ENCODE data around the gene ADAMTS2. TPM values are rescaled to one million over a fixed set of nuclear protein-coding genes. Genes with fewer than 3 reads are reported as not detected.
A peak's percentile ranks its signal among the peaks of the same experiment; 100 is the strongest.

Gene ADAMTS2
- total RNA-seq, 1 experiment from 2014 or later: not detected

- DNase-seq: no peak
- no peaks in the 10 kb centered on the region for H3K9me2 ChIP-seq (replicated peaks; ENCODE audit: low read length)
- no peak overlapping the region for H2AFZ ChIP-seq (ENCODE audit: low read length)
- no peak overlapping the region for H3K4me2 ChIP-seq (ENCODE audit: low read length)
- no TSS peak for BruUV-seq (replicated peaks)
- H3K4me3 ChIP-seq (ENCODE audit: low read length): no peak overlapping the region
- TF ChIP-seq EZH2phosphoT487 (IDR thresholded peaks at IDR 0.05; ENCODE audit: borderline replicate concordance, low read length) (no peak), CTCF (conservative IDR thresholded peaks at IDR 0.05; ENCODE audit: low read depth, low read length) (no peak), EZH2 (IDR thresholded peaks at IDR 0.05; ENCODE audit: low read length, unreplicated experiment) (no peak)
- no peaks in the 10 kb centered on the region for H3K9me3 ChIP-seq (ENCODE audit: low read length)
- H3K36me3 ChIP-seq (ENCODE audit: low read depth, low read length): no peaks in the 10 kb centered on the region
- no peak for ATAC-seq
- ChIA-PET POLR2A (ENCODE audit: unreplicated experiment) (no interaction called here), CTCF (no interaction called here)
- H3K27ac ChIP-seq (ENCODE audit: low read length): no peak overlapping the region
- H3K4me1 ChIP-seq (ENCODE audit: insufficient read depth, low read length): no peaks in the 10 kb centered on the region
- H3F3A ChIP-seq (ENCODE audit: low read length, unreplicated experiment): no peaks in the 10 kb centered on the region
- H3K9ac ChIP-seq (ENCODE audit: low read length): no peak overlapping the region
- intact Hi-C loops (cut with micrococcal nuclease): no loop called here
- no peaks in the 10 kb centered on the region for H4K20me1 ChIP-seq (ENCODE audit: low read length)
- no peaks in the 10 kb centered on the region for H3K79me2 ChIP-seq (ENCODE audit: low read length)
- no peaks in the 10 kb centered on the region for H3K27me3 ChIP-seq (ENCODE audit: low read length)
Measured at GRCh38 chr5:179120421-179120861, 224.8 kb downstream of the ADAMTS2 start.

GRCh38 chr5:179119415-179120170 lies 225.7 kb downstream of the ADAMTS2 start:
- Histone ChIP-seq H3F3A (ENCODE audit: low read length, unreplicated experiment) (no peaks in the 10 kb centered on the region), H2AFZ (ENCODE audit: low read length) (no peak overlapping the region), H3K27me3 (ENCODE audit: low read length) (no peaks in the 10 kb centered on the region), H3K9ac (ENCODE audit: low read length) (no peak overlapping the region), H3K9me2 (replicated peaks; ENCODE audit: low read length) (no peaks in the 10 kb centered on the region), H3K4me3 (ENCODE audit: low read length) (no peak overlapping the region), H3K4me1 (ENCODE audit: insufficient read depth, low read length) (no peaks in the 10 kb centered on the region), H3K4me2 (ENCODE audit: low read length) (no peak overlapping the region), H3K79me2 (ENCODE audit: low read length) (no peaks in the 10 kb centered on the region), H4K20me1 (ENCODE audit: low read length) (no peaks in the 10 kb centered on the region), H3K36me3 (ENCODE audit: low read depth, low read length) (no peaks in the 10 kb centered on the region), H3K27ac (ENCODE audit: low read length) (no peak overlapping the region), H3K9me3 (ENCODE audit: low read length) (no peaks in the 10 kb centered on the region)
- TF ChIP-seq EZH2phosphoT487 (IDR thresholded peaks at IDR 0.05; ENCODE audit: borderline replicate concordance, low read length): no peak
- TF ChIP-seq EZH2 (IDR thresholded peaks at IDR 0.05; ENCODE audit: low read length, unreplicated experiment): no peak
- no peak for TF ChIP-seq CTCF (conservative IDR thresholded peaks at IDR 0.05; ENCODE audit: low read depth, low read length)
- no peak for DNase-seq
- ATAC-seq: no peak
- BruUV-seq (replicated peaks): no TSS peak
- CTCF ChIA-PET: no interaction called here
- POLR2A ChIA-PET (ENCODE audit: unreplicated experiment): no interaction called here
- intact Hi-C loops (cut with micrococcal nuclease): no loop called here

GRCh38 chr5:179118756-179119414 lies 226.4 kb downstream of the ADAMTS2 start:
- no peaks in the 10 kb centered on the region for H4K20me1 ChIP-seq (ENCODE audit: low read length)
- H3K4me1 ChIP-seq (ENCODE audit: insufficient read depth, low read length): no peaks in the 10 kb centered on the region
- no peak overlapping the region for H2AFZ ChIP-seq (ENCODE audit: low read length)
- H3K27me3 ChIP-seq (ENCODE audit: low read length): no peaks in the 10 kb centered on the region
- H3K4me2 ChIP-seq (ENCODE audit: low read length): no peak overlapping the region
- H3K9me3 ChIP-seq (ENCODE audit: low read length): no peaks in the 10 kb centered on the region
- H3K9ac ChIP-seq (ENCODE audit: low read length): no peak overlapping the region
- H3K9me2 ChIP-seq (replicated peaks; ENCODE audit: low read length): no peaks in the 10 kb centered on the region
- no peaks in the 10 kb centered on the region for H3F3A ChIP-seq (ENCODE audit: low read length, unreplicated experiment)
- BruUV-seq (replicated peaks): no TSS peak
- H3K4me3 ChIP-seq (ENCODE audit: low read length): no peak overlapping the region
- DNase-seq (no peak), ATAC-seq (peak; percentile 13; the same call in 1 of the 2 replicates)
- CTCF ChIA-PET: no interaction called here
- POLR2A ChIA-PET (ENCODE audit: unreplicated experiment): no interaction called here
- TF ChIP-seq EZH2phosphoT487 (IDR thresholded peaks at IDR 0.05; ENCODE audit: borderline replicate concordance, low read length): no peak
- TF ChIP-seq EZH2 (IDR thresholded peaks at IDR 0.05; ENCODE audit: low read length, unreplicated experiment): no peak
- no peak for TF ChIP-seq CTCF (conservative IDR thresholded peaks at IDR 0.05; ENCODE audit: low read depth, low read length)
- H3K36me3 ChIP-seq (ENCODE audit: low read depth, low read length): no peaks in the 10 kb centered on the region
- intact Hi-C loops (cut with micrococcal nuclease): no loop called here
- H3K79me2 ChIP-seq (ENCODE audit: low read length): no peaks in the 10 kb centered on the region
- H3K27ac ChIP-seq (ENCODE audit: low read length): no peak overlapping the region
